Tibial nerve (tissue), 4 donors: ENCODE measurements around the gene ZWILCH. TPM values are rescaled to one million over a fixed set of nuclear protein-coding genes. Genes with fewer than 3 reads are reported as not detected.

Source experiments
- DNase-seq, 2 donors: peaks; one replicate each; pipeline ENCODE4 v3.0.0-alpha.2; 2019; ENCODE audit warnings: low spot score in 2 of 2
- H3K27ac ChIP-seq, 4 donors: fragments of 200-600 bp; sonication (generic) in 3 of 4; one replicate each; pipeline ENCODE4 v1.5.1; 2017 to 2019; ENCODE audit warnings: mild to moderate bottlenecking in 1 of 4
- H3K27me3 ChIP-seq, 2 donors: fragments of 200-600 bp; sonication (generic) in 1 of 2; one replicate each; pipeline versions ENCODE4 v1.5.1 to v1.6.0; 2017 to 2019
- H3K36me3 ChIP-seq, 3 donors: fragments of 200-600 bp; sonication (generic); one replicate each; pipeline ENCODE4 v1.5.1; 2018 to 2019
- H3K4me1 ChIP-seq, 4 donors: fragments of 200-600 bp; sonication (generic) in 3 of 4; one replicate each; pipeline ENCODE4 v1.5.1; 2017 to 2019
- H3K4me3 ChIP-seq, 4 donors: fragments of 200-600 bp; sonication (generic) in 3 of 4; one replicate each; pipeline ENCODE4 v1.5.1; 2017 to 2019; ENCODE audit warnings: mild to moderate bottlenecking in 1 of 4, moderate library complexity in 1 of 4
- H3K9me3 ChIP-seq, 4 donors: fragments of 200-600 bp; sonication (generic) in 3 of 4; one replicate each; pipeline ENCODE4 v1.5.1; 2017 to 2019
- CTCF ChIP-seq, 5 experiments: fragments of 200-600 bp in 3 of 5; fragments of 450-650 bp in 2 of 5; sonication (generic) in 3 of 5; IDR thresholded peaks; one replicate each; pipeline ENCODE4 v1.5.1; 2016 to 2019; ENCODE audit warnings: antibody characterized with exemption in 5 of 5, mild to moderate bottlenecking in 3 of 5, moderate library complexity in 2 of 5
- EP300 ChIP-seq, 2 donors: sonication (generic); formaldehyde crosslinking; IDR thresholded peaks; one replicate each; pipeline ENCODE4 v1.6.1; 2017; ENCODE audit warnings: antibody characterized with exemption in 2 of 2, mild to moderate bottlenecking in 1 of 2
- POLR2A ChIP-seq, 2 donors: fragments of 450-650 bp; IDR thresholded peaks; one replicate each; pipeline ENCODE4 v1.6.1; 2017; ENCODE audit warnings: antibody characterized with exemption in 2 of 2, mild to moderate bottlenecking in 2 of 2, moderate library complexity in 2 of 2
- WGBS, 2 donors: methylation state at CpG; one replicate each; pipeline ENCODE4 v1.1.5; 2018; 5-methylcytosine and 5-hydroxymethylcytosine counted together
- total RNA-seq, 4 donors: library from RNA; depleted of rRNA; stranded (reverse); fragments of >200 nt; gene quantifications; one replicate each; pipeline ENCODE4 v1.1.0, GENCODE V29; 2016

Gene ZWILCH
- total RNA-seq, 4 donors from 2014 or later = 4.1 to 5.5 (median 4.2) TPM

- 46 to 62% methylated on average over 3 of the region's 3 CpGs for WGBS, 2 donors
Measured at GRCh38 chr15:66593219-66593780, 88.2 kb downstream of the ZWILCH start.

GRCh38 chr15:66594344-66594743 is 89.2 kb downstream of the ZWILCH start:
- Histone ChIP-seq H3K27me3 (no peaks in the 10 kb centered on the region), H3K36me3 (no peaks in the 10 kb centered on the region), H3K4me3 (no peak overlapping the region), H3K9me3 (no peaks in the 10 kb centered on the region), H3K27ac (no peak overlapping the region), H3K4me1 (no peaks in the 10 kb centered on the region)
- no peak for DNase-seq
- 83 to 87% methylated on average over 10 of the region's 10 CpGs for WGBS, 2 donors
- TF ChIP-seq EP300 (IDR thresholded peaks at IDR 0.05) (no peak), POLR2A (IDR thresholded peaks at IDR 0.05) (no peak), CTCF (IDR thresholded peaks at IDR 0.05) (no peak)

More at GRCh38 chr15:66593219-66593780, 88.2 kb downstream of the ZWILCH start:
- no peak overlapping the region for H3K4me3 ChIP-seq
- no peaks in the 10 kb centered on the region for H3K36me3 ChIP-seq
- no peaks in the 10 kb centered on the region for H3K27me3 ChIP-seq
- H3K4me1 ChIP-seq = no peaks in the 10 kb centered on the region
- H3K9me3 ChIP-seq = no peaks in the 10 kb centered on the region
- no peak overlapping the region for H3K27ac ChIP-seq
- no peak for TF ChIP-seq EP300 (IDR thresholded peaks at IDR 0.05)
- no peak for TF ChIP-seq CTCF (IDR thresholded peaks at IDR 0.05)
- no peak for TF ChIP-seq POLR2A (IDR thresholded peaks at IDR 0.05)
- DNase-seq = no peak

- Histone ChIP-seq H3K4me1 (no peaks in the 10 kb centered on the region), H3K4me3 (no peak overlapping the region), H3K27me3 (no peaks in the 10 kb centered on the region), H3K27ac (no peak overlapping the region), H3K9me3 (no peaks in the 10 kb centered on the region), H3K36me3 (no peaks in the 10 kb centered on the region)
- 70 to 72% methylated on average over 5 of the region's 5 CpGs for WGBS, 2 donors
- no peak for DNase-seq
- TF ChIP-seq EP300 (IDR thresholded peaks at IDR 0.05) = no peak
- TF ChIP-seq CTCF (IDR thresholded peaks at IDR 0.05) = no peak
- no peak for TF ChIP-seq POLR2A (IDR thresholded peaks at IDR 0.05)
Measured at GRCh38 chr15:66594836-66595235, 89.7 kb downstream of the ZWILCH start.

GRCh38 chr15:66595332-66595731 is 90.2 kb downstream of the ZWILCH start:
- Histone ChIP-seq H3K27ac (no peak overlapping the region), H3K9me3 (no peaks in the 10 kb centered on the region), H3K27me3 (no peaks in the 10 kb centered on the region), H3K36me3 (no peaks in the 10 kb centered on the region), H3K4me1 (no peaks in the 10 kb centered on the region), H3K4me3 (no peak overlapping the region)
- TF ChIP-seq POLR2A (IDR thresholded peaks at IDR 0.05) = no peak
- no peak for TF ChIP-seq EP300 (IDR thresholded peaks at IDR 0.05)
- TF ChIP-seq CTCF (IDR thresholded peaks at IDR 0.05) = no peak
- no peak for DNase-seq

GRCh38 chr15:66595931-66596545 is 90.9 kb downstream of the ZWILCH start:
- WGBS, 2 donors = 43 to 57% methylated on average over 8 of the region's 8 CpGs
- DNase-seq = no peak

More at GRCh38 chr15:66595931-66596545, 90.9 kb downstream of the ZWILCH start:
- H3K4me1 ChIP-seq = no peaks in the 10 kb centered on the region
- TF ChIP-seq EP300 (IDR thresholded peaks at IDR 0.05) (no peak), CTCF (IDR thresholded peaks at IDR 0.05) (no peak), POLR2A (IDR thresholded peaks at IDR 0.05) (no peak)
- no peaks in the 10 kb centered on the region for H3K36me3 ChIP-seq
- H3K9me3 ChIP-seq = no peaks in the 10 kb centered on the region
- no peak overlapping the region for H3K27ac ChIP-seq
- no peak overlapping the region for H3K4me3 ChIP-seq
- H3K27me3 ChIP-seq = no peaks in the 10 kb centered on the region
